ENCODE data around the gene LRRC7. TPM values are rescaled to one million over a fixed set of nuclear protein-coding genes. Genes with fewer than 3 reads are reported as not detected.

The LRRC7 gene
- total and polyA plus RNA-seq, 2 of the 13 experiments (the other 11 are each of a cell fraction or from before 2014, with no cell fraction given), result not detected

DNA sequence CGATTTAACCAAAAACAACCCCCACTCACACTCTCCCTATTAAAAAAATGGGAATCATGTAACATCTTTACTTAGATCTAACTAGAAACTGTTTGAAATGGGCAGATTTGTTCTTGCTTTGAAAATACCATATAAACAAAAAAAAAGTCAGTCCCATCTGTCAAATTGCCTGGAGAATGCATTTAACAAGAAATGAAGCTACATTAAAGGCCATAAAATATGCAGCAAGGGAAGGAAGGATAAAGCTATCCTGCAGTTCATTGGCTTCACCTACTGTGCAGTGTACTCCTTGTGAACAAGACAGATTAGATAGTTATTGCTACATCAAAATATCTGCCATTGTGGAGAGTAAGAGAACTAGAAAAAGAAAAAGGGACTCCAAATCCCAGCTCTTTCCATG lies 160.5 kb downstream of the LRRC7 start:
- in situ Hi-C loops (cut with HindIII; ENCODE audit: extremely low pct_ligation_motif_present, low pct_unique_long_range_greater_than_20kb), result no loop called here
- DNase-seq (ENCODE audit: low spot score) (no peak), ATAC-seq (no peak), FAIRE-seq (no peak)
- CTCF ChIA-PET (ENCODE audit: low intra/inter-chr PET ratio, low total read pairs), result no interaction called here
- no peaks in the 10 kb centered on the region for H3K4me1 ChIP-seq (ENCODE audit: insufficient read depth, low read length)
- H3K36me3 ChIP-seq (replicated peaks in 1 of 2; ENCODE audit: control insufficient read depth in 1 of 2, insufficient read depth in 2 of 2, low read length in 2 of 2), result no peaks in the 10 kb centered on the region
- H3K9me3 ChIP-seq (ENCODE audit: low read length), result peaks cover 29% of the 10 kb centered on the region
- no peaks in the 10 kb centered on the region for H4K20me1 ChIP-seq (ENCODE audit: insufficient read depth, low read length)
- H3K4me3 ChIP-seq (replicated peaks in 1 of 3; ENCODE audit: insufficient read depth in 1 of 3, low read depth in 2 of 3, low read length in 3 of 3), result no peak overlapping the region
- intact Hi-C loops (cut with micrococcal nuclease; ENCODE audit: unreplicated experiment), result no loop called here
- H3K27me3 ChIP-seq (ENCODE audit: control insufficient read depth in 1 of 2, insufficient read depth in 2 of 2, low read length in 2 of 2), result no peaks in the 10 kb centered on the region
- H3K9ac ChIP-seq (ENCODE audit: insufficient read depth, low read depth, low read length), result no peak overlapping the region
- BruUV-seq (replicated peaks), result no TSS peak
- H3K4me2 ChIP-seq (ENCODE audit: low read depth, low read length), result no peak overlapping the region
- H3K79me2 ChIP-seq (ENCODE audit: insufficient read depth, low read length), result no peaks in the 10 kb centered on the region
- POLR2A ChIA-PET, result no interaction called here
- no peak overlapping the region for H3K27ac ChIP-seq (ENCODE audit: extremely low read length, insufficient read depth, low read length)
- H2AFZ ChIP-seq (ENCODE audit: low read length), result no peak overlapping the region
- TF ChIP-seq ZNF652 (CRISPR knock-in tag; IDR thresholded peaks at IDR 0.05; ENCODE audit: borderline replicate concordance, low read depth), result no peak
- TF ChIP-seq ZC3H4 (CRISPR knock-in tag; IDR thresholded peaks at IDR 0.05; ENCODE audit: borderline replicate concordance), result no peak
- TF ChIP-seq ELF1 (CRISPR knock-in tag; IDR thresholded peaks at IDR 0.05), result no peak
- TF ChIP-seq, protein P1, sequence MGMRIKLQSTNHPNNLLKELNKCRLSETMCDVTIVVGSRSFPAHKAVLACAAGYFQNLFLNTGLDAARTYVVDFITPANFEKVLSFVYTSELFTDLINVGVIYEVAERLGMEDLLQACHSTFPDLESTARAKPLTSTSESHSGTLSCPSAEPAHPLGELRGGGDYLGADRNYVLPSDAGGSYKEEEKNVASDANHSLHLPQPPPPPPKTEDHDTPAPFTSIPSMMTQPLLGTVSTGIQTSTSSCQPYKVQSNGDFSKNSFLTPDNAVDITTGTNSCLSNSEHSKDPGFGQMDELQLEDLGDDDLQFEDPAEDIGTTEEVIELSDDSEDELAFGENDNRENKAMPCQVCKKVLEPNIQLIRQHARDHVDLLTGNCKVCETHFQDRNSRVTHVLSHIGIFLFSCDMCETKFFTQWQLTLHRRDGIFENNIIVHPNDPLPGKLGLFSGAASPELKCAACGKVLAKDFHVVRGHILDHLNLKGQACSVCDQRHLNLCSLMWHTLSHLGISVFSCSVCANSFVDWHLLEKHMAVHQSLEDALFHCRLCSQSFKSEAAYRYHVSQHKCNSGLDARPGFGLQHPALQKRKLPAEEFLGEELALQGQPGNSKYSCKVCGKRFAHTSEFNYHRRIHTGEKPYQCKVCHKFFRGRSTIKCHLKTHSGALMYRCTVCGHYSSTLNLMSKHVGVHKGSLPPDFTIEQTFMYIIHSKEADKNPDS (CRISPR knock-in tag; IDR thresholded peaks at IDR 0.05), result no peak
- TF ChIP-seq TCF12 (IDR thresholded peaks at IDR 0.05), result no peak
- no peak for TF ChIP-seq TCF12 (CRISPR knock-in tag; IDR thresholded peaks at IDR 0.05)
- no peak for TF ChIP-seq ZNF335 (CRISPR knock-in tag; IDR thresholded peaks at IDR 0.05)
- TF ChIP-seq NPAS2 (CRISPR knock-in tag; IDR thresholded peaks at IDR 0.05; ENCODE audit: borderline replicate concordance), result no peak
- TF ChIP-seq ZNF274 (CRISPR knock-in tag; IDR thresholded peaks at IDR 0.05), result no peak
- no peak for TF ChIP-seq KDM3A (CRISPR knock-in tag; IDR thresholded peaks at IDR 0.05; ENCODE audit: low read depth)
- TF ChIP-seq, protein P2, sequence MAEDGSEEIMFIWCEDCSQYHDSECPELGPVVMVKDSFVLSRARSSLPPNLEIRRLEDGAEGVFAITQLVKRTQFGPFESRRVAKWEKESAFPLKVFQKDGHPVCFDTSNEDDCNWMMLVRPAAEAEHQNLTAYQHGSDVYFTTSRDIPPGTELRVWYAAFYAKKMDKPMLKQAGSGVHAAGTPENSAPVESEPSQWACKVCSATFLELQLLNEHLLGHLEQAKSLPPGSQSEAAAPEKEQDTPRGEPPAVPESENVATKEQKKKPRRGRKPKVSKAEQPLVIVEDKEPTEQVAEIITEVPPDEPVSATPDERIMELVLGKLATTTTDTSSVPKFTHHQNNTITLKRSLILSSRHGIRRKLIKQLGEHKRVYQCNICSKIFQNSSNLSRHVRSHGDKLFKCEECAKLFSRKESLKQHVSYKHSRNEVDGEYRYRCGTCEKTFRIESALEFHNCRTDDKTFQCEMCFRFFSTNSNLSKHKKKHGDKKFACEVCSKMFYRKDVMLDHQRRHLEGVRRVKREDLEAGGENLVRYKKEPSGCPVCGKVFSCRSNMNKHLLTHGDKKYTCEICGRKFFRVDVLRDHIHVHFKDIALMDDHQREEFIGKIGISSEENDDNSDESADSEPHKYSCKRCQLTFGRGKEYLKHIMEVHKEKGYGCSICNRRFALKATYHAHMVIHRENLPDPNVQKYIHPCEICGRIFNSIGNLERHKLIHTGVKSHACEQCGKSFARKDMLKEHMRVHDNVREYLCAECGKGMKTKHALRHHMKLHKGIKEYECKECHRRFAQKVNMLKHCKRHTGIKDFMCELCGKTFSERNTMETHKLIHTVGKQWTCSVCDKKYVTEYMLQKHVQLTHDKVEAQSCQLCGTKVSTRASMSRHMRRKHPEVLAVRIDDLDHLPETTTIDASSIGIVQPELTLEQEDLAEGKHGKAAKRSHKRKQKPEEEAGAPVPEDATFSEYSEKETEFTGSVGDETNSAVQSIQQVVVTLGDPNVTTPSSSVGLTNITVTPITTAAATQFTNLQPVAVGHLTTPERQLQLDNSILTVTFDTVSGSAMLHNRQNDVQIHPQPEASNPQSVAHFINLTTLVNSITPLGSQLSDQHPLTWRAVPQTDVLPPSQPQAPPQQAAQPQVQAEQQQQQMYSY (CRISPR knock-in tag; IDR thresholded peaks at IDR 0.05), result no peak
- TF ChIP-seq, protein P3, sequence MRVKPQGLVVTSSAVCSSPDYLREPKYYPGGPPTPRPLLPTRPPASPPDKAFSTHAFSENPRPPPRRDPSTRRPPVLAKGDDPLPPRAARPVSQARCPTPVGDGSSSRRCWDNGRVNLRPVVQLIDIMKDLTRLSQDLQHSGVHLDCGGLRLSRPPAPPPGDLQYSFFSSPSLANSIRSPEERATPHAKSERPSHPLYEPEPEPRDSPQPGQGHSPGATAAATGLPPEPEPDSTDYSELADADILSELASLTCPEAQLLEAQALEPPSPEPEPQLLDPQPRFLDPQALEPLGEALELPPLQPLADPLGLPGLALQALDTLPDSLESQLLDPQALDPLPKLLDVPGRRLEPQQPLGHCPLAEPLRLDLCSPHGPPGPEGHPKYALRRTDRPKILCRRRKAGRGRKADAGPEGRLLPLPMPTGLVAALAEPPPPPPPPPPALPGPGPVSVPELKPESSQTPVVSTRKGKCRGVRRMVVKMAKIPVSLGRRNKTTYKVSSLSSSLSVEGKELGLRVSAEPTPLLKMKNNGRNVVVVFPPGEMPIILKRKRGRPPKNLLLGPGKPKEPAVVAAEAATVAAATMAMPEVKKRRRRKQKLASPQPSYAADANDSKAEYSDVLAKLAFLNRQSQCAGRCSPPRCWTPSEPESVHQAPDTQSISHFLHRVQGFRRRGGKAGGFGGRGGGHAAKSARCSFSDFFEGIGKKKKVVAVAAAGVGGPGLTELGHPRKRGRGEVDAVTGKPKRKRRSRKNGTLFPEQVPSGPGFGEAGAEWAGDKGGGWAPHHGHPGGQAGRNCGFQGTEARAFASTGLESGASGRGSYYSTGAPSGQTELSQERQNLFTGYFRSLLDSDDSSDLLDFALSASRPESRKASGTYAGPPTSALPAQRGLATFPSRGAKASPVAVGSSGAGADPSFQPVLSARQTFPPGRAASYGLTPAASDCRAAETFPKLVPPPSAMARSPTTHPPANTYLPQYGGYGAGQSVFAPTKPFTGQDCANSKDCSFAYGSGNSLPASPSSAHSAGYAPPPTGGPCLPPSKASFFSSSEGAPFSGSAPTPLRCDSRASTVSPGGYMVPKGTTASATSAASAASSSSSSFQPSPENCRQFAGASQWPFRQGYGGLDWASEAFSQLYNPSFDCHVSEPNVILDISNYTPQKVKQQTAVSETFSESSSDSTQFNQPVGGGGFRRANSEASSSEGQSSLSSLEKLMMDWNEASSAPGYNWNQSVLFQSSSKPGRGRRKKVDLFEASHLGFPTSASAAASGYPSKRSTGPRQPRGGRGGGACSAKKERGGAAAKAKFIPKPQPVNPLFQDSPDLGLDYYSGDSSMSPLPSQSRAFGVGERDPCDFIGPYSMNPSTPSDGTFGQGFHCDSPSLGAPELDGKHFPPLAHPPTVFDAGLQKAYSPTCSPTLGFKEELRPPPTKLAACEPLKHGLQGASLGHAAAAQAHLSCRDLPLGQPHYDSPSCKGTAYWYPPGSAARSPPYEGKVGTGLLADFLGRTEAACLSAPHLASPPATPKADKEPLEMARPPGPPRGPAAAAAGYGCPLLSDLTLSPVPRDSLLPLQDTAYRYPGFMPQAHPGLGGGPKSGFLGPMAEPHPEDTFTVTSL (CRISPR knock-in tag; IDR thresholded peaks at IDR 0.05; ENCODE audit: borderline replicate concordance), result no peak
- no peak for TF ChIP-seq ZNF749 (CRISPR knock-in tag; IDR thresholded peaks at IDR 0.05; ENCODE audit: borderline replicate concordance)
- TF ChIP-seq ZSCAN31 (CRISPR knock-in tag; IDR thresholded peaks at IDR 0.05; ENCODE audit: low read depth), result no peak
- WGBS (ENCODE audit: low lambda C conversion rate), result 0% methylated on average over 1 of the region's 1 CpG

All from HepG2 (cell line).